OCI-LY3 (cell line): Measurements from ENCODE around the gene TANK.

Source experiments
- H2AFZ ChIP-seq: fragments of 200-600, 300-600 bp; shearing (Covaris generic); 2 replicates; pipeline ENCODE4 v1.6.0; 2014; ENCODE audit warnings: antibody characterized with exemption, low read depth, low read length
- H3K27ac ChIP-seq: fragments of 200-600, 300-600 bp; sonication (generic); 2 replicates; pipeline ENCODE4 v1.5.1; 2014; ENCODE audit warnings: mild to moderate bottlenecking, low read length, moderate library complexity, mixed read lengths
- H3K27me3 ChIP-seq: fragments of 200-600, 300-600 bp; sonication (generic); 2 replicates; pipeline ENCODE4 v1.6.1; 2014; ENCODE audit warnings: low read depth, low read length, mixed read lengths
- H3K36me3 ChIP-seq: fragments of 200-600, 300-600 bp; sonication (generic); replicated peaks from 2 replicates; pipeline ENCODE3; 2014; ENCODE audit warnings: low read depth, low read length, mixed read lengths
- H3K4me1 ChIP-seq: fragments of 300-600, 200-600 bp; sonication (generic); 2 replicates; pipeline ENCODE4 v1.6.1; 2014; ENCODE audit warnings: low read length, mixed read lengths
- H3K4me2 ChIP-seq: fragments of 200-600, 300-600 bp; sonication (generic); 2 replicates; pipeline ENCODE4 v1.6.1; 2014; ENCODE audit warnings: low read length, mixed read lengths
- H3K4me3 ChIP-seq: fragments of 300-600, 200-600 bp; sonication (generic); 2 replicates; pipeline ENCODE4 v1.5.1; 2014; ENCODE audit warnings: antibody characterized with exemption, mild to moderate bottlenecking, low read length, moderate library complexity
- H3K79me2 ChIP-seq: fragments of 300-600, 200-600 bp; shearing (Covaris generic); 2 replicates; pipeline ENCODE4 v1.6.1; 2014; ENCODE audit warnings: mild to moderate bottlenecking, low read length, mixed read lengths
- H3K9ac ChIP-seq: fragments of 300-600, 200-600 bp; shearing (Covaris generic); 2 replicates; pipeline ENCODE4 v1.6.0; 2014; ENCODE audit warnings: mild to moderate bottlenecking, low read length, moderate library complexity
- H3K9me3 ChIP-seq: fragments of 200-600, 300-600 bp; shearing (Covaris generic); 2 replicates; pipeline ENCODE4 v1.6.1; 2014; ENCODE audit warnings: low read length, mixed read lengths; ENCODE audit not compliant: insufficient read depth
- H4K20me1 ChIP-seq: fragments of 200-600, 300-600 bp; sonication (generic); 2 replicates; pipeline ENCODE4 v1.6.1; 2016; ENCODE audit warnings: low read length, mixed read lengths; ENCODE audit not compliant: insufficient read depth
- EZH2phosphoT487 ChIP-seq: fragments of 200-600 bp; shearing (Covaris generic); IDR thresholded peaks from 2 replicates; pipeline ENCODE4 v1.6.1; 2018; ENCODE audit warnings: antibody characterized with exemption, mixed run types, low read depth
- TF ChIP-seq, protein P1 (sequence below): fragments of 200-600, 300-600 bp; sonication (generic); IDR thresholded peaks from 2 replicates; pipeline ENCODE4 v1.5.1; 2014; ENCODE audit warnings: antibody characterized with exemption, low read length, low read depth

TANK gene

DNA sequence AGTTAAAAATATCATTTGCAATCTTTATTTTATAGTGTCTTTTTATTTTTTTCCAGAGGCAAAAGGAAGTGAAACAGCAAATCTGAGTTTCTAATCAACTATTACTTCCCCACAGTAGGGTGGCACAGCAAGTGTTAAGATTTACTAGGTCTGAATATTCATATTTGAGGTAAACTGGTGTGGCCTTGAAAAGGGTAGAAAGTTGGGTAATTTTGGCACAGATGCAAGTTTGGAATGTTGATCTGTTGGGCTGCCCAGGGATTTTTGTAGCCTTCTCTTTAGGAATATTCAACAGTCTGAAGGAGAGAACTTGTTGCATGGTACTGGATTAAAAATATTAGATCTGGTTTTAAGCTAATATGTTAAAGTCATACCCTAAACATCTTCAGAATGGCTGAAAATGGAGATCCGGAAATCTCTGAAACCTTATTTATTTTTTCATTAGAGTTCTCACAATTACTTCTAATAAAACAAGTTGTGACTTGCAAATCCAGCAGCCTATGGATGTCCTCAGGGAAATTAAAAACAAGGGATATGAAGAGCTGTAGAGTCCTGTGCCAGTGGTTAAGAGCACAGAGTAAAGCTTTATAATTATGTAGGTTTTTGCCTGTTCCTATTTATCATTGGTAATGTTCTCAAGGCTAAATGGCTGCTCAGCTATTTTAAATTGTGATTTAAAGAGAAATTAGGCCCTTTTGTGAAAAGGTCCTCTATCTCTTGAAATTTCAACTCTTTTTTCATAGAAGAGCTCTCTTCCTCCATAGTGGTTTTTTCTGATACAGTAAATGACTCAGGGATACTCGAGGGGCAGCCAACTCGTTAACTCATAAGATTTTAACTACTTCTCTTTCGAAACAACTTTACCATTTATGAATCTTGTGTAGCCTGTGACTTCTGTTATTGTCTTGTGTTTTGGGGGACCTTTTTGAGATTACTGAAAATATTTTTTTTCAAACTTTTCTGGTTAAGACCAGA, 11.0 kb downstream of the TANK start:
- Histone ChIP-seq H3K4me2 (peak overlapping the region; percentile 85), H3K9me3 (peaks cover 5% of the 10 kb centered on the region; the same call in 1 of the 2 replicates), H3K79me2 (peaks cover 92% of the 10 kb centered on the region), H3K9ac (peak overlapping the region; percentile 75), H4K20me1 (peaks cover 58% of the 10 kb centered on the region), H3K27me3 (no peaks in the 10 kb centered on the region), H3K4me1 (peaks cover 93% of the 10 kb centered on the region), H3K4me3 (peak overlapping the region; percentile 67), H2AFZ (no peak overlapping the region), H3K36me3 (peaks cover 57% of the 10 kb centered on the region), H3K27ac (peak overlapping the region; percentile 97)
- no peak for TF ChIP-seq EZH2phosphoT487
- TF ChIP-seq, protein P1, sequence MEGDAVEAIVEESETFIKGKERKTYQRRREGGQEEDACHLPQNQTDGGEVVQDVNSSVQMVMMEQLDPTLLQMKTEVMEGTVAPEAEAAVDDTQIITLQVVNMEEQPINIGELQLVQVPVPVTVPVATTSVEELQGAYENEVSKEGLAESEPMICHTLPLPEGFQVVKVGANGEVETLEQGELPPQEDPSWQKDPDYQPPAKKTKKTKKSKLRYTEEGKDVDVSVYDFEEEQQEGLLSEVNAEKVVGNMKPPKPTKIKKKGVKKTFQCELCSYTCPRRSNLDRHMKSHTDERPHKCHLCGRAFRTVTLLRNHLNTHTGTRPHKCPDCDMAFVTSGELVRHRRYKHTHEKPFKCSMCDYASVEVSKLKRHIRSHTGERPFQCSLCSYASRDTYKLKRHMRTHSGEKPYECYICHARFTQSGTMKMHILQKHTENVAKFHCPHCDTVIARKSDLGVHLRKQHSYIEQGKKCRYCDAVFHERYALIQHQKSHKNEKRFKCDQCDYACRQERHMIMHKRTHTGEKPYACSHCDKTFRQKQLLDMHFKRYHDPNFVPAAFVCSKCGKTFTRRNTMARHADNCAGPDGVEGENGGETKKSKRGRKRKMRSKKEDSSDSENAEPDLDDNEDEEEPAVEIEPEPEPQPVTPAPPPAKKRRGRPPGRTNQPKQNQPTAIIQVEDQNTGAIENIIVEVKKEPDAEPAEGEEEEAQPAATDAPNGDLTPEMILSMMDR, result no peak

DNA sequence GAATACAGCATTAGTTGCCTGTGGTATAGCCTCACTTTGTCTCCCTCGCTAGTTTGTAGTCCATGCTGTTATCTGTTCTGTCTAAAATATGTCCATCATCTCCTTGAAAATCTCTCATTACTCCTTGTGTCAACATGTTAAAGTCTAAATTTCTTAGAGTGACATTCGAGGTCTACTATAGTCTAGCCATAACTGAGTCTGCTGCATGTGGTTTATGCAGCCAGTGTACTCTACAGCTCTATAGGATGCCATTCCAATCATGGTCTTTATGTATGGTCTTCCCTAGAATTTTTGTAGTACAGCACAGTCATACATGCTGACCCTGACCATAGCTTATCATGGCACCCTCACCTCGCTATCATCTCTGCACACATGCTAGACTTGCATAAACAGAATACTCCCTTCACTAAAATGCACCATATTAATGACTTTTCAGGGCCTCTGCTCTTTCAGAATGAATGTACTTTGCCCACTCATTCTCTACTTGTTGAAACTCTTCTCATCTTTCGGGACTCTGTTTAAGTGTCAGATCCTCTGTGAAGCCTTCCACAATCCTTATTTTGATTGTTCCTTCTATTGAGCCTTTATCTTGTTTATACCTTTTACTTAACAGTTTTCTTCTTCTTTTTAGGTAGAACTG, 12.8 kb downstream of the TANK start:
- peaks cover 59% of the 10 kb centered on the region for H3K36me3 ChIP-seq
- H3K4me3 ChIP-seq, result peak overlapping the region; percentile 46
- H3K9ac ChIP-seq, result peak overlapping the region; percentile 9; the same call in 1 of the 2 replicates
- peak overlapping the region; percentile 85 for H3K4me2 ChIP-seq
- peaks cover 59% of the 10 kb centered on the region for H4K20me1 ChIP-seq
- H2AFZ ChIP-seq, result no peak overlapping the region
- peak overlapping the region; percentile 97 for H3K27ac ChIP-seq
- TF ChIP-seq, protein P1, result no peak
- no peak for TF ChIP-seq EZH2phosphoT487
- H3K27me3 ChIP-seq, result no peaks in the 10 kb centered on the region
- H3K4me1 ChIP-seq, result peaks cover 85% of the 10 kb centered on the region
- peaks cover 93% of the 10 kb centered on the region for H3K79me2 ChIP-seq
- peaks cover 6% of the 10 kb centered on the region; the same call in 1 of the 2 replicates for H3K9me3 ChIP-seq

DNA sequence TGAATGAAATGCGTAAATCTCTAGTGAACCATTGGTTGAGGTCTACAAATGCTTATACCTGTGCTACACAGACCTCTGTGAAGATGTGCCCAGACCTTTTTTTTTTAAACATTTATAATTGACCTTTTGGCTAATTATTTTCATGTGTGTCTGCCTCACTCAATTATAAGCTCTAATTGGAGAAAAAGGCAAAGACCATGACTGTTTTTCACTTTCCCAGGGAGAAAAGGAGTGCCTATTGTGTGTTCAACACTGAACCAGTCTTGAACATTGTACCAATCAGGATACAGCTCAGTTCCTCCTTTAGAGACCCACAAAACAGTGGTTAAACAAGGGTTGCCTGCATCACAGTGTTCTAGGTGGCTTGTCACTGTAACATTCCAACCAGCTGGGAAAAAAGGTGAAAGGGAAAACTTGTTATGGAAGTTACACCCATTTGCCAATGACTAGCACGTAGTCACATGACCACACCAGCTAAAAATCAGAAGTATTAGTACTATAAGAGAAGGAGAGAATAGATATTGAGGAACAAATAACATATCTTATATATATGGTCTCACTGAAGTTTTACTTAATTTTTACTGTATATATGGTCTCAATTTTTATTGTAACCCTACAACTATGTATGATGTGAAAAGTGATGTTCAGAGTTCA, 13.4 kb downstream of the TANK start:
- Histone ChIP-seq H3K4me1 (peaks cover 85% of the 10 kb centered on the region), H3K79me2 (peaks cover 93% of the 10 kb centered on the region), H3K36me3 (peaks cover 62% of the 10 kb centered on the region), H2AFZ (no peak overlapping the region), H3K4me2 (peak overlapping the region; percentile 85), H4K20me1 (peaks cover 65% of the 10 kb centered on the region), H3K9ac (peak overlapping the region; percentile 9; the same call in 1 of the 2 replicates), H3K27ac (peak overlapping the region; percentile 97), H3K4me3 (peak overlapping the region; percentile 46; the same call in 1 of the 2 replicates), H3K9me3 (peaks cover 6% of the 10 kb centered on the region; the same call in 1 of the 2 replicates), H3K27me3 (no peaks in the 10 kb centered on the region)
- TF ChIP-seq, protein P1, result no peak
- no peak for TF ChIP-seq EZH2phosphoT487
